Loucy (cell line): ENCODE measurements around the gene RASGRP2.

Source experiments
- CTCF ChIP-seq: fragments of 200-600 bp; sonication (generic); conservative IDR thresholded peaks from 2 replicates; pipeline ENCODE4 v1.5.1; 2014; ENCODE audit warnings: mild to moderate bottlenecking, antibody characterized with exemption, low read length
- EZH2phosphoT487 ChIP-seq: fragments of 200-600 bp; IDR thresholded peaks from 2 replicates; pipeline ENCODE4 v1.6.1; 2018; ENCODE audit warnings: antibody characterized with exemption, mild to moderate bottlenecking, moderate library complexity, borderline replicate concordance

GRCh38 chr11:64757549-64758329 lies 13.8 kb upstream of the RASGRP2 start:
- TF ChIP-seq CTCF (no peak), EZH2phosphoT487 (no peak)
